DOHH2 (cell line): ENCODE results near the gene PYY.
"Not testable (repeated sequence)": the region's sequence is repeated elsewhere in the genome, so short reads cannot be mapped to it uniquely, and the experiment has no call there.

Experiments used
- H3F3A ChIP-seq: fragments of 200-600 bp; sonication (generic), shearing (Covaris generic); 2 replicates; pipeline ENCODE4 v1.6.0; 2016; ENCODE audit warnings: antibody characterized with exemption, mild to moderate bottlenecking; ENCODE audit not compliant: control insufficient read depth, insufficient read depth
- H3K27ac ChIP-seq: fragments of 200-600 bp; sonication (generic); 2 replicates; pipeline ENCODE4 v1.5.1; 2014; ENCODE audit warnings: low read depth, mild to moderate bottlenecking, low read length, moderate library complexity
- H3K27me3 ChIP-seq: fragments of 200-600 bp; sonication (generic); 2 replicates; pipeline ENCODE4 v1.6.1; 2014; ENCODE audit warnings: mild to moderate bottlenecking, low read length, mixed read lengths; ENCODE audit not compliant: control insufficient read depth
- H3K36me3 ChIP-seq: fragments of 200-600 bp; sonication (generic); 2 replicates; pipeline ENCODE4 v1.6.1; 2014; ENCODE audit warnings: mild to moderate bottlenecking, low read length, moderate library complexity, mixed read lengths; ENCODE audit not compliant: control insufficient read depth
- H3K4me1 ChIP-seq: fragments of 200-600 bp; sonication (generic); 2 replicates; pipeline ENCODE4 v1.6.1; 2014; ENCODE audit warnings: mild to moderate bottlenecking, low read length, mixed read lengths; ENCODE audit not compliant: control insufficient read depth
- H3K4me2 ChIP-seq: fragments of 200-600 bp; sonication (generic); 2 replicates; pipeline ENCODE4 v1.6.0; 2014; ENCODE audit warnings: mild to moderate bottlenecking, low read length, moderate library complexity
- H3K4me3 ChIP-seq: fragments of 200-600 bp; sonication (generic); 2 replicates; pipeline ENCODE4 v1.5.1; 2014; ENCODE audit warnings: mild to moderate bottlenecking, low read length, mixed read lengths
- H3K79me2 ChIP-seq: fragments of 200-600 bp; sonication (generic); 2 replicates; pipeline ENCODE4 v1.6.1; 2014; ENCODE audit warnings: mild to moderate bottlenecking, low read length, mixed read lengths; ENCODE audit not compliant: control insufficient read depth
- H3K9me2 ChIP-seq: fragments of 200-600 bp; sonication (generic); replicated peaks from 2 replicates; pipeline ENCODE4 v1.6.1; 2014; ENCODE audit warnings: mild to moderate bottlenecking, low read length, mixed read lengths; ENCODE audit not compliant: control insufficient read depth
- H3K9me3 ChIP-seq: fragments of 200-600 bp; sonication (generic); 2 replicates; pipeline ENCODE4 v1.6.1; 2014; ENCODE audit warnings: antibody characterized with exemption, low read length, mixed read lengths; ENCODE audit not compliant: control insufficient read depth, insufficient read depth
- H4K20me1 ChIP-seq: fragments of 200-600 bp; sonication (generic); 2 replicates; pipeline ENCODE4 v1.6.0; 2014; ENCODE audit warnings: low read depth, mild to moderate bottlenecking, antibody characterized with exemption, low read length, moderate library complexity; ENCODE audit not compliant: control insufficient read depth, insufficient read depth
- EZH2phosphoT487 ChIP-seq: fragments of 200-600 bp; sonication (generic); IDR thresholded peaks from 2 replicates; pipeline ENCODE4 v1.6.1; 2017; ENCODE audit warnings: borderline replicate concordance, mild to moderate bottlenecking, antibody characterized with exemption, low read length, moderate library complexity, mixed read lengths
- TF ChIP-seq, protein P1 (sequence below): fragments of 200-600 bp; sonication (generic); IDR thresholded peaks from one replicate; pipeline ENCODE4 v1.5.1; 2014; ENCODE audit warnings: antibody characterized with exemption, mild to moderate bottlenecking, low read depth, low read length; ENCODE audit not compliant: poor library complexity, severe bottlenecking

PYY gene

DNA sequence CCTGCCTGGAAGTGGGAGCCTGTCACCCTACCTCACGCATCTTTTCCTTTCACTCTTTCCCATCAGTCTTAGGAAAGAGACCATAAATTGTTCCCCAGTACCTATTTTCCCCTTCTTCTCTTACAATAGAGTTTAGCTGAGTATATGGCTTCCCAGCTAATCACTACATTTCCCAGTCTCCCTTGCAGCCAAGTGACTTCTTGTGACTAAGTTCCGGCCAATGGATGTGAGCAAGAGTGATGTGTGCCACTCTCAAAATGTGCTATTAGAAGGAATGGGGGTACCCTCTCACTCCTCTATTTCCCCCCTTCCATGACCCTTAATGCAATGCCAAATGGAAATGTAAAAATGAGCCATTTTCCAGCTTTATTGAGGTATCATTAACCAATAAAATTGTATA is 8.2 kb upstream of the PYY start:
- H3F3A ChIP-seq = no peaks in the 10 kb centered on the region
- no peaks in the 10 kb centered on the region for H3K4me1 ChIP-seq
- peaks cover 14% of the 10 kb centered on the region; the same call in 1 of the 2 replicates for H3K27me3 ChIP-seq
- no peaks in the 10 kb centered on the region for H3K9me2 ChIP-seq
- H3K4me2 ChIP-seq = no peak overlapping the region
- TF ChIP-seq EZH2phosphoT487 = no peak
- TF ChIP-seq, protein P1, sequence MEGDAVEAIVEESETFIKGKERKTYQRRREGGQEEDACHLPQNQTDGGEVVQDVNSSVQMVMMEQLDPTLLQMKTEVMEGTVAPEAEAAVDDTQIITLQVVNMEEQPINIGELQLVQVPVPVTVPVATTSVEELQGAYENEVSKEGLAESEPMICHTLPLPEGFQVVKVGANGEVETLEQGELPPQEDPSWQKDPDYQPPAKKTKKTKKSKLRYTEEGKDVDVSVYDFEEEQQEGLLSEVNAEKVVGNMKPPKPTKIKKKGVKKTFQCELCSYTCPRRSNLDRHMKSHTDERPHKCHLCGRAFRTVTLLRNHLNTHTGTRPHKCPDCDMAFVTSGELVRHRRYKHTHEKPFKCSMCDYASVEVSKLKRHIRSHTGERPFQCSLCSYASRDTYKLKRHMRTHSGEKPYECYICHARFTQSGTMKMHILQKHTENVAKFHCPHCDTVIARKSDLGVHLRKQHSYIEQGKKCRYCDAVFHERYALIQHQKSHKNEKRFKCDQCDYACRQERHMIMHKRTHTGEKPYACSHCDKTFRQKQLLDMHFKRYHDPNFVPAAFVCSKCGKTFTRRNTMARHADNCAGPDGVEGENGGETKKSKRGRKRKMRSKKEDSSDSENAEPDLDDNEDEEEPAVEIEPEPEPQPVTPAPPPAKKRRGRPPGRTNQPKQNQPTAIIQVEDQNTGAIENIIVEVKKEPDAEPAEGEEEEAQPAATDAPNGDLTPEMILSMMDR = no peak
- H3K27ac ChIP-seq = no peak overlapping the region
- no peaks in the 10 kb centered on the region for H3K36me3 ChIP-seq
- H3K4me3 ChIP-seq = no peak overlapping the region
- no peaks in the 10 kb centered on the region for H4K20me1 ChIP-seq
- no peaks in the 10 kb centered on the region for H3K9me3 ChIP-seq
- H3K79me2 ChIP-seq = no peaks in the 10 kb centered on the region

DNA sequence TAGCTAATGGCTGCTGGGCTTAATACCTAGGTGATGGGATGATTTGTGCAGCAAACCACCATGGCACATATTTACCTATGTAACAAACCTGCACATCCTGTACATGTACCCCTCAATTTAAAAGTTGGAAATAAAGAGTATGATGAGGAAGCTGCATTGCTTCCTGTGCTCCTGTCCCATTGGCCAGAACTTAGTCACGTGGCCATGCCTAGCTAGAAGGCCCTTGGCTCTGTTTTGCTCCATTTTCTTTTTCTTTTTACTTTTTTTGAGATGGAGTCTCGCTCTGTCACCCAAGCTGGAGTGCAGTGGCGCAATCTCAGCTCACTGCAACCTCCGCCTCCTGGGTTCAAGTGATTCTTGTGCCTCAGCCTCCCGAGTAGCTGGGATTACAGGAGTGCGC is 7.6 kb upstream of the PYY start:
- not testable (repeated sequence) for H3K9me3 ChIP-seq, H3K36me3 ChIP-seq, H3K79me2 ChIP-seq, H3K4me1 ChIP-seq, H3K4me2 ChIP-seq, H4K20me1 ChIP-seq, H3F3A ChIP-seq, H3K27ac ChIP-seq, H3K9me2 ChIP-seq, H3K4me3 ChIP-seq
- H3K27me3 ChIP-seq = peaks cover 12% of the 10 kb centered on the region; the same call in 1 of the 2 replicates

DNA sequence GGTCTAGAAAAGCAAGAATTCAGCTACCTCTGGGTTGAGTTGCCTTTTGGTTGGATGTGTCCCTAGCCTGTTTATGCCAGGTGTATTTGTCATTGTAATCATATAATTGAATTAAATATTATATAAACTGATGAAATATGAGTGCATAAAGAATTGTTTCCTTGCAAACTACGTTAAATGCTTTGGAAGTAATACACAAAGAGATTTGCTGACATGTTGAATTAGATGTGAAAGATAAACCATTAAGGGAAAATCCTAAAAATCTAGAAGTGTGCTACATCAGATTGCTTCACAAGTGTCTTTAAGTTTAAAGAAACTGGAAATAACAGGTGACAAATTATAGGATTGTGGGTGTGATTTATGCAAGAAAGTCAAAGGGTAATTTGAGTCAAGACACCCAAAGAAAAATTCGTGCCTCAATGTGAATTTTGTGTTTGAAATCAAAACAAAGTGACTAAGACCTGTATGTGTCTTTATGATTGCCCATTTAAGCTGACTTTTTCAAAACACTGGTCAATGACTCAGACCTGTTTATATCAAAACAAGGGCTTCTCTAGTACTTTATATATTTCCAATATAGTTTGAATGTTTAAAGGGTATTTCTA is 5.1 kb upstream of the PYY start:
- Histone ChIP-seq H3K36me3 (no peaks in the 10 kb centered on the region), H3K9me3 (no peaks in the 10 kb centered on the region), H3K4me1 (no peaks in the 10 kb centered on the region), H3K79me2 (no peaks in the 10 kb centered on the region), H3K27me3 (peaks cover 12% of the 10 kb centered on the region; the same call in 1 of the 2 replicates), H3F3A (no peaks in the 10 kb centered on the region), H3K4me2 (no peak overlapping the region), H4K20me1 (no peaks in the 10 kb centered on the region), H3K4me3 (no peak overlapping the region), H3K27ac (no peak overlapping the region), H3K9me2 (no peaks in the 10 kb centered on the region)
- no peak for TF ChIP-seq EZH2phosphoT487
- TF ChIP-seq, protein P1 = no peak

GRCh38 chr17:43956222-43956621 is 2.5 kb upstream of the PYY start:
- Histone ChIP-seq H4K20me1 (no peaks in the 10 kb centered on the region), H3K79me2 (no peaks in the 10 kb centered on the region), H3F3A (no peaks in the 10 kb centered on the region), H3K9me2 (no peaks in the 10 kb centered on the region), H3K36me3 (no peaks in the 10 kb centered on the region), H3K4me3 (no peak overlapping the region), H3K27ac (no peak overlapping the region), H3K4me1 (no peaks in the 10 kb centered on the region), H3K9me3 (no peaks in the 10 kb centered on the region), H3K27me3 (no peaks in the 10 kb centered on the region), H3K4me2 (no peak overlapping the region)
- no peak for TF ChIP-seq EZH2phosphoT487
- TF ChIP-seq, protein P1 = no peak
